GM11168 (cell line): Measurements from ENCODE around the gene GALNT10.

Source experiments
- in situ Hi-C: fragments of 300-500 bp; cut with MboI; formaldehyde crosslinking; loops from one replicate; pipeline ENCODE4 v1.12.0; 2022; ENCODE audit warnings: low sequenced_read_pairs; ENCODE audit not compliant: unreplicated experiment

The GALNT10 gene

DNA sequence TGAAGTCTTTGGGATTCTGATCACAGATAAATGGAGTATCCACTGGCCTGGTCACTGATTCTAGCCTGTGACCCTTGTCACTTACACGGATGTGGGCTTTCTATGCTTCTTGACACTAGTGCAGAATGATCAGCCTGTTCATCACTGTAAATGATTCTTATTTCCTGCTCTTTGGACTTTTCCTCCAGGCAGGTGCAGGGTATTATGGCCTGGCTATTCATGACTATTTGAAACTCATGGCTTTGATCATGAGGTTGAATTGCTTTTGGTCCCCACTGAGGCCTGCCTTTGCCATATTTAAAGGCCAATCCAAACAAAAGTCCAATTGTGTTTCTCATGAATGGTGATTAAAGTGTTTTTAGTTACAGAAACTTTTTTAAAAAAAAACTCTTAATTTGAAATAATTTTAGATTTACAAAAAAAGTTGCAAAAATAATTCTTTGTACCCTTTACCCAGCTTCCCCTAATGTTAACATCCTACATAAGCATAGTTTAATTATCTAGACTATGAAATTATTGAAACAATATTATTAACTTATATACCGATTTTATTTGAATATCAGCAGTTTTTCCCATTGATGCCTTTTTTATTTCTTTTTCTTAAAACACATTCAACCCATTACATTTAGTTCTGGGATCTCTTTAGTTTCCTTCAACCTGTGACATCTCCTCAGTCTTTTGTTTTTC, 68.1 kb downstream of the GALNT10 start:
- in situ Hi-C loops = no loop called here

GRCh38 chr5:154260224-154260927, 69.8 kb downstream of the GALNT10 start:
- in situ Hi-C loops = no loop called here

- in situ Hi-C loops = no loop called here
Measured at GRCh38 chr5:154262342-154262741, 71.8 kb downstream of the GALNT10 start.

- in situ Hi-C loops = no loop called here
Measured at GRCh38 chr5:154264549-154265196, 74.1 kb downstream of the GALNT10 start.

- in situ Hi-C loops = no loop called here
Measured at GRCh38 chr5:154265197-154265773, 74.8 kb downstream of the GALNT10 start.

GRCh38 chr5:154267516-154267915, 77.0 kb downstream of the GALNT10 start:
- in situ Hi-C loops = no loop called here

DNA sequence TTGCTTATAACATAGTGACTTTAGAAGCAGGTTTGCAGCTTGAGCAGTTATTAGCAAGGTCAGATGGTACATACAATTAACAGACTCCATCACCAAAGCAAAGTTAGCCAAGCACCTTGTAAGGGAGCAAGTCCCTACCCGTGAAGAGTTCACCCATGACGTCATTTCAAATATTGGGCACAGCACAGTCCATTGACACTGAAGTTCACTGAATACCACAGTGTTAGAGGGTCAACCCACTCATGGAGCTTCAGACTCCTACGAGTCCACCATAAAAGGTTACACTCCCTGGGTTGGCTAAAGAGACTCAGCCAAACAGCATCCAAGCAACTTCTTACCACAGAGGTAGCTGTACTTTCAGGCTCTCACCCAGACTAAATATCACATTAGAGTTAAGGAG, 77.5 kb downstream of the GALNT10 start:
- in situ Hi-C loops = no loop called here

DNA sequence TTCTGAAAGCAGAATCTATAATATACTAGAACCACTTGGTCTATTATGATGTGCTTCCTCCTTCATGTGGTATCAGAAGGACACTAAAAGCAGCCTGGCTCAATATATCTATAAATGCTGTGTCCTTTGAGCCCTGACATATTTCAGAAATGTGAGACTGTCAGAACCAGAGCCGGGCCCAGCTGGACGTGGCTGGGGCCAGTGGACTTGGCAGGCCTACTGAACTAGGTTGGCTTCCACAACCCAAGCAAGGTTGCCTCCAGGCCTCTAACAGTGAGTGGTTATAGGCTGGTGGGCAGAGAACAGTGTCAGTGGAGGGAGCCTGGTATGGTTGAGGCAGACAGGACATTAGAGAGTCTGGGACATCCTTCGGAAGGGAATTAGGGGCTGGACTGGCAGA, 78.9 kb downstream of the GALNT10 start:
- in situ Hi-C loops = no loop called here

- in situ Hi-C loops = no loop called here
Measured at GRCh38 chr5:154271466-154271865, 80.9 kb downstream of the GALNT10 start.

DNA sequence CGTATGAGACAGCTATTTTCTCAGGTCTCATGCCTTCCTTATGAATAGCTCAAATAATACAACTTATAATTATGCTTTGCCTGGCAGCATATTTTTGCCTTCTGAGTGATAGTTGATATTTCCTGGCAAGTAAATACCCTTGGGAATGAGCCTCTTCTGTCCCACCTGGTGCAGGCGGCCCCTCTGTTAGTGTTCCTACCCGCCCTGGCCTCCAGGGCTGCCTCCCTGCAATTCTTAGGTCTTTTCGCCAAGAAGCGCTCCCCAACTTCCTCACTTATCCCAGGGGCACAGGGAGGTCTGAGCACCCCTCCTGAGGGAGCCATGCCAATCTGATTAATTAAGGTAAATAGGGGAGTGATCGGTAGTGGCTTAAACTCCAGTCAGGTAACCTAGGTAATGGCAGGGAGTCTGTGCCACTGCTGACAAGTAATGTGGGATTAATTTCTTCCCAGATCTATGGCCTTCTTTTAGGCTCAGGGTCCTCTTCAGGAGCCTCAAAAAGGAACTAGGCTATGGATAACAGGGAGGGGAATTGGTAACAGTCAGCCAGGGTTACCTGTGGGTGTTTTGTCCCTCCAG, 81.5 kb downstream of the GALNT10 start:
- in situ Hi-C loops = no loop called here

DNA sequence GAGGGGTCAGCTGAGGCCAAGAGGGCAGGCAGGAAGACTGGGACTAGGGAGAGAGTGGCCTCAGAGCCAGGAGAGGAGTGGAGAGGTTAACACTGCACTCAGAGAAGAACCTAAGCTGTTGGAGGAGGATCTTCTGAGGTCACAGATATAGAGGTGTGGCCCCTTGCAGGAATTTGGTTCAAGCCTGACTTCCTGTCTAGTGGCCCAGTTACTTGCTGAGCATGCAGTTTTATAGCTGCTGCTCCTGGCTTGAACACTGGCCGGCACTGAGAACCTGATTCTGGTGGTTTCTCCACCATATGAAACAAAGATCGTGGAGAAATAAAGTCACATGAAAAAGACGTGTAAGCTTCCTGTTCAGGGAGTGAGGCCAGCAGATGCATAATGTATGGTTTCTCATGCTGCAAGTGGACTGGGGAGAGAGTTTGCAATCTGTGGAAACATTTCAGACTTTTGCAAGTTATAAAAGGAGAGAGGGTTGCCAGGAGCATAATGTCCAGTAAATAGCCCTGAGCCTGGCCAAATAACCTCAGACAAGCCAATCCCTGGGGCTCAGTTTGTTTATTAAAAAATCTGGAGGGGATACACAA, 82.6 kb downstream of the GALNT10 start:
- in situ Hi-C loops = no loop called here

GRCh38 chr5:154273963-154274827, 83.7 kb downstream of the GALNT10 start:
- in situ Hi-C loops = no loop called here

DNA sequence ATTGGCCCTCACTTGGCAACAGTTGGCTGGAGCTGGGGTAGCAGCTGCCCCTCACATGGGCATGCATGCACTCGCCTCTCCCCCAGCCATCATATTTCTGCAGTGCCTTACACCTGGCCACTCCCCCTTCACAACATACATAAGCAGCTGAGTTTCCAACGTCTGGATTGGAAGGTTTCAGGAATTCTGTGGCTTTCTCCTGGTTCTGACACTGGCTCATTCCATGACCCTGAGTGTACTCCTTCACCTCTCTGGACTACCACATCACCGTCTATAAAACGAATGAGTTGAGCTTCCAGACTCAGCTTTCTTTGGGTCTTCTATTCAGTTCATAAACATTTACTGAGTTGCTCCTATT, 84.3 kb downstream of the GALNT10 start:
- in situ Hi-C loops = no loop called here

GRCh38 chr5:154275566-154275965, 85.0 kb downstream of the GALNT10 start:
- in situ Hi-C loops = no loop called here

- in situ Hi-C loops = no loop called here
Measured at GRCh38 chr5:154276261-154276972, 85.9 kb downstream of the GALNT10 start.

- in situ Hi-C loops = no loop called here
Measured at GRCh38 chr5:154276973-154277331, 86.4 kb downstream of the GALNT10 start.

GRCh38 chr5:154277499-154277898, 87.0 kb downstream of the GALNT10 start:
- in situ Hi-C loops = no loop called here

GRCh38 chr5:154278186-154278585, 87.7 kb downstream of the GALNT10 start:
- in situ Hi-C loops = no loop called here

GRCh38 chr5:154278908-154279307, 88.4 kb downstream of the GALNT10 start:
- in situ Hi-C loops = no loop called here
